Measurements from ENCODE around the gene VTI1A.

VTI1A gene

GRCh38 chr10:112658900-112659638, 212.1 kb downstream of the VTI1A start:
- Histone ChIP-seq H3K27me3 (ENCODE audit: control insufficient read depth in 2 of 2, insufficient read depth in 2 of 2, low read length in 2 of 2) (no peaks in the 10 kb centered on the region), H3K4me3 (ENCODE audit: low read length in 2 of 2) (no peak overlapping the region), H3K9ac (ENCODE audit: low read depth in 1 of 2, low read length in 2 of 2) (no peak overlapping the region), H3K9me3 (ENCODE audit: control insufficient read depth in 2 of 2, low read length in 2 of 2) (no peaks in the 10 kb centered on the region), H3K27ac (ENCODE audit: low read depth in 2 of 2, low read length in 2 of 2) (no peak overlapping the region), H3K4me1 (ENCODE audit: control insufficient read depth in 2 of 2, insufficient read depth in 2 of 2, low read length in 2 of 2) (no peaks in the 10 kb centered on the region), H3K36me3 (ENCODE audit: control insufficient read depth in 2 of 2, insufficient read depth in 2 of 2, low read length in 2 of 2) (no peaks in the 10 kb centered on the region)

GRCh38 chr10:112663234-112664125, 216.5 kb downstream of the VTI1A start:
- Histone ChIP-seq H3K27me3 (ENCODE audit: control insufficient read depth in 2 of 2, insufficient read depth in 2 of 2, low read length in 2 of 2) (no peaks in the 10 kb centered on the region), H3K9me3 (ENCODE audit: control insufficient read depth in 2 of 2, low read length in 2 of 2) (no peaks in the 10 kb centered on the region), H3K9ac (ENCODE audit: low read depth in 1 of 2, low read length in 2 of 2) (no peak overlapping the region), H3K4me3 (ENCODE audit: low read length in 2 of 2) (no peak overlapping the region), H3K4me1 (ENCODE audit: control insufficient read depth in 2 of 2, insufficient read depth in 2 of 2, low read length in 2 of 2) (no peaks in the 10 kb centered on the region), H3K27ac (ENCODE audit: low read depth in 2 of 2, low read length in 2 of 2) (no peak overlapping the region), H3K36me3 (ENCODE audit: control insufficient read depth in 2 of 2, insufficient read depth in 2 of 2, low read length in 2 of 2) (no peaks in the 10 kb centered on the region)

GRCh38 chr10:112666094-112666493, 219.1 kb downstream of the VTI1A start:
- Histone ChIP-seq H3K4me3 (ENCODE audit: low read length in 2 of 2) (no peak overlapping the region), H3K36me3 (ENCODE audit: control insufficient read depth in 2 of 2, insufficient read depth in 2 of 2, low read length in 2 of 2) (peaks cover 3 to 4% of the 10 kb centered on the region in 2 donors), H3K27ac (ENCODE audit: low read depth in 2 of 2, low read length in 2 of 2) (no peak overlapping the region), H3K27me3 (ENCODE audit: control insufficient read depth in 2 of 2, insufficient read depth in 2 of 2, low read length in 2 of 2) (no peaks in the 10 kb centered on the region), H3K9ac (ENCODE audit: low read depth in 1 of 2, low read length in 2 of 2) (no peak overlapping the region), H3K9me3 (ENCODE audit: control insufficient read depth in 2 of 2, low read length in 2 of 2) (no peaks in the 10 kb centered on the region), H3K4me1 (ENCODE audit: control insufficient read depth in 2 of 2, insufficient read depth in 2 of 2, low read length in 2 of 2) (no peaks in the 10 kb centered on the region)

- Histone ChIP-seq H3K9ac (ENCODE audit: low read depth in 1 of 2, low read length in 2 of 2) (no peak overlapping the region), H3K9me3 (ENCODE audit: control insufficient read depth in 2 of 2, low read length in 2 of 2) (no peaks in the 10 kb centered on the region), H3K27ac (ENCODE audit: low read depth in 2 of 2, low read length in 2 of 2) (no peak overlapping the region), H3K4me1 (ENCODE audit: control insufficient read depth in 2 of 2, insufficient read depth in 2 of 2, low read length in 2 of 2) (no peaks in the 10 kb centered on the region), H3K36me3 (ENCODE audit: control insufficient read depth in 2 of 2, insufficient read depth in 2 of 2, low read length in 2 of 2) (peaks cover 3 to 4% of the 10 kb centered on the region in 2 donors), H3K27me3 (ENCODE audit: control insufficient read depth in 2 of 2, insufficient read depth in 2 of 2, low read length in 2 of 2) (no peaks in the 10 kb centered on the region), H3K4me3 (ENCODE audit: low read length in 2 of 2) (no peak overlapping the region)
These were observed 223.0 kb downstream of the VTI1A start for GRCh38 chr10:112669989-112670388.

- no peaks in the 10 kb centered on the region for H3K4me1 ChIP-seq (ENCODE audit: control insufficient read depth in 2 of 2, insufficient read depth in 2 of 2, low read length in 2 of 2)
- H3K27ac ChIP-seq (ENCODE audit: low read depth in 2 of 2, low read length in 2 of 2) = no peak overlapping the region
- no peaks in the 10 kb centered on the region for H3K27me3 ChIP-seq (ENCODE audit: control insufficient read depth in 2 of 2, insufficient read depth in 2 of 2, low read length in 2 of 2)
- peaks cover 3 to 4% of the 10 kb centered on the region in 2 donors for H3K36me3 ChIP-seq (ENCODE audit: control insufficient read depth in 2 of 2, insufficient read depth in 2 of 2, low read length in 2 of 2)
- no peak overlapping the region for H3K9ac ChIP-seq (ENCODE audit: low read depth in 1 of 2, low read length in 2 of 2)
- H3K4me3 ChIP-seq (ENCODE audit: low read length in 2 of 2) = no peak overlapping the region
- H3K9me3 ChIP-seq (ENCODE audit: control insufficient read depth in 2 of 2, low read length in 2 of 2) = no peaks in the 10 kb centered on the region
These were observed 224.7 kb downstream of the VTI1A start for GRCh38 chr10:112671743-112672142.

GRCh38 chr10:112672706-112673105, 225.7 kb downstream of the VTI1A start:
- Histone ChIP-seq H3K36me3 (ENCODE audit: control insufficient read depth in 2 of 2, insufficient read depth in 2 of 2, low read length in 2 of 2) (peaks cover 6% of the 10 kb centered on the region in 2 donors), H3K27me3 (ENCODE audit: control insufficient read depth in 2 of 2, insufficient read depth in 2 of 2, low read length in 2 of 2) (no peaks in the 10 kb centered on the region), H3K9me3 (ENCODE audit: control insufficient read depth in 2 of 2, low read length in 2 of 2) (no peaks in the 10 kb centered on the region), H3K9ac (ENCODE audit: low read depth in 1 of 2, low read length in 2 of 2) (no peak overlapping the region), H3K27ac (ENCODE audit: low read depth in 2 of 2, low read length in 2 of 2) (no peak overlapping the region), H3K4me3 (ENCODE audit: low read length in 2 of 2) (no peak overlapping the region), H3K4me1 (ENCODE audit: control insufficient read depth in 2 of 2, insufficient read depth in 2 of 2, low read length in 2 of 2) (no peaks in the 10 kb centered on the region)

- Histone ChIP-seq H3K9ac (ENCODE audit: low read depth in 1 of 2, low read length in 2 of 2) (no peak overlapping the region), H3K36me3 (ENCODE audit: control insufficient read depth in 2 of 2, insufficient read depth in 2 of 2, low read length in 2 of 2) (peaks cover 2% of the 10 kb centered on the region in 2 donors), H3K4me1 (ENCODE audit: control insufficient read depth in 2 of 2, insufficient read depth in 2 of 2, low read length in 2 of 2) (no peaks in the 10 kb centered on the region), H3K27ac (ENCODE audit: low read depth in 2 of 2, low read length in 2 of 2) (no peak overlapping the region), H3K4me3 (ENCODE audit: low read length in 2 of 2) (no peak overlapping the region), H3K27me3 (ENCODE audit: control insufficient read depth in 2 of 2, insufficient read depth in 2 of 2, low read length in 2 of 2) (no peaks in the 10 kb centered on the region), H3K9me3 (ENCODE audit: control insufficient read depth in 2 of 2, low read length in 2 of 2) (no peaks in the 10 kb centered on the region)
These were observed 228.6 kb downstream of the VTI1A start for GRCh38 chr10:112675560-112676083.

- Histone ChIP-seq H3K27ac (ENCODE audit: low read depth in 2 of 2, low read length in 2 of 2) (no peak overlapping the region), H3K27me3 (ENCODE audit: control insufficient read depth in 2 of 2, insufficient read depth in 2 of 2, low read length in 2 of 2) (no peaks in the 10 kb centered on the region), H3K4me3 (ENCODE audit: low read length in 2 of 2) (no peak overlapping the region), H3K9me3 (ENCODE audit: control insufficient read depth in 2 of 2, low read length in 2 of 2) (no peaks in the 10 kb centered on the region), H3K9ac (ENCODE audit: low read depth in 1 of 2, low read length in 2 of 2) (no peak overlapping the region), H3K4me1 (ENCODE audit: control insufficient read depth in 2 of 2, insufficient read depth in 2 of 2, low read length in 2 of 2) (no peaks in the 10 kb centered on the region), H3K36me3 (ENCODE audit: control insufficient read depth in 2 of 2, insufficient read depth in 2 of 2, low read length in 2 of 2) (peaks cover 2% of the 10 kb centered on the region in 2 donors)
These were observed 230.7 kb downstream of the VTI1A start for GRCh38 chr10:112677689-112678088.

- H3K27ac ChIP-seq (ENCODE audit: low read depth in 2 of 2, low read length in 2 of 2) = no peak overlapping the region
- no peaks in the 10 kb centered on the region for H3K27me3 ChIP-seq (ENCODE audit: control insufficient read depth in 2 of 2, insufficient read depth in 2 of 2, low read length in 2 of 2)
- H3K9me3 ChIP-seq (ENCODE audit: control insufficient read depth in 2 of 2, low read length in 2 of 2) = no peaks in the 10 kb centered on the region
- no peak overlapping the region for H3K4me3 ChIP-seq (ENCODE audit: low read length in 2 of 2)
- peaks cover 2% of the 10 kb centered on the region in 2 donors for H3K36me3 ChIP-seq (ENCODE audit: control insufficient read depth in 2 of 2, insufficient read depth in 2 of 2, low read length in 2 of 2)
- no peak overlapping the region for H3K9ac ChIP-seq (ENCODE audit: low read depth in 1 of 2, low read length in 2 of 2)
- H3K4me1 ChIP-seq (ENCODE audit: control insufficient read depth in 2 of 2, insufficient read depth in 2 of 2, low read length in 2 of 2) = no peaks in the 10 kb centered on the region
These were observed 231.6 kb downstream of the VTI1A start for GRCh38 chr10:112678581-112678980.

GRCh38 chr10:112678987-112679386, 232.0 kb downstream of the VTI1A start:
- Histone ChIP-seq H3K4me1 (ENCODE audit: control insufficient read depth in 2 of 2, insufficient read depth in 2 of 2, low read length in 2 of 2) (no peaks in the 10 kb centered on the region), H3K27me3 (ENCODE audit: control insufficient read depth in 2 of 2, insufficient read depth in 2 of 2, low read length in 2 of 2) (no peaks in the 10 kb centered on the region), H3K9ac (ENCODE audit: low read depth in 1 of 2, low read length in 2 of 2) (no peak overlapping the region), H3K4me3 (ENCODE audit: low read length in 2 of 2) (no peak overlapping the region), H3K27ac (ENCODE audit: low read depth in 2 of 2, low read length in 2 of 2) (no peak overlapping the region), H3K36me3 (ENCODE audit: control insufficient read depth in 2 of 2, insufficient read depth in 2 of 2, low read length in 2 of 2) (peaks cover 2% of the 10 kb centered on the region in 2 donors), H3K9me3 (ENCODE audit: control insufficient read depth in 2 of 2, low read length in 2 of 2) (no peaks in the 10 kb centered on the region)
